Panc1 (cell line): Measurements from ENCODE around the gene PSMF1. TPM values are rescaled to one million over a fixed set of nuclear protein-coding genes. Genes with fewer than 3 reads are reported as not detected.

ENCODE experiments used
- ATAC-seq: fragments of 200-7000 bp; cut with Tn5 transposase; 2 replicates; pipeline ENCODE4 v1.9.1; 2020; ENCODE audit warnings: mild to moderate bottlenecking, moderate library complexity
- BruUV-seq: library from RNA; stranded (reverse); fragments of 400-500 nt; replicated peaks from 2 replicates; lab custom pipeline; 2021; lab: Mats Ljungman, UMichigan
- CTCF ChIA-PET: fragments of 300-600 bp; sonication (Branson Sonifier 250); formaldehyde crosslinking; loops from one replicate; lab custom pipeline; 2022; ENCODE audit warnings: antibody characterized with exemption; lab: Charles Lee
- POLR2A ChIA-PET: fragments of 300-600 bp; sonication (Branson Sonifier 250); formaldehyde crosslinking; loops from one replicate; lab custom pipeline; 2022; ENCODE audit warnings: antibody characterized with exemption; lab: Charles Lee
- DNase-seq: peaks from one replicate; pipeline ENCODE4 v3.0.0-alpha.2; 2010; ENCODE audit warnings: low read depth, low spot score
- H3K27ac ChIP-seq: 2 replicates; pipeline ENCODE4 v1.5.1; 2011; ENCODE audit warnings: mild to moderate bottlenecking, low read length, inconsistent platforms
- H3K27me3 ChIP-seq: fragments of 200-500 bp; sonication (Bioruptor generic); 2 replicates; pipeline ENCODE4 v1.6.0; 2014; ENCODE audit warnings: low read length, inconsistent platforms; ENCODE audit not compliant: control insufficient read depth, insufficient read depth
- H3K36me3 ChIP-seq: fragments of 200-500 bp; sonication (Bioruptor generic); 2 replicates; pipeline ENCODE4 v1.5.1; 2014; ENCODE audit warnings: inconsistent platforms, mild to moderate bottlenecking, low read length, moderate library complexity; ENCODE audit not compliant: control insufficient read depth, insufficient read depth
- H3K4me1 ChIP-seq: 2 replicates; pipeline ENCODE4 v1.5.1; 2011; ENCODE audit warnings: inconsistent platforms, mild to moderate bottlenecking, low read length, moderate library complexity; ENCODE audit not compliant: control insufficient read depth, insufficient read depth
- H3K4me3 ChIP-seq, 2 experiments: 2 replicates each; pipeline ENCODE4 v1.5.1; 2011 to 2012; ENCODE audit warnings: low read depth in 2 of 2, low read length in 2 of 2, mild to moderate bottlenecking in 2 of 2, inconsistent platforms in 1 of 2, moderate library complexity in 1 of 2
- H3K9me3 ChIP-seq: fragments of 200-500 bp; sonication (Bioruptor generic); 2 replicates; pipeline ENCODE4 v1.5.1; 2014; ENCODE audit warnings: low read depth, mild to moderate bottlenecking, inconsistent platforms, low read length, moderate library complexity; ENCODE audit not compliant: control insufficient read depth, insufficient read depth
- CTCF ChIP-seq: fragments of 450-650 bp; IDR thresholded peaks from 2 replicates; pipeline ENCODE4 v1.5.1; 2017; ENCODE audit warnings: mild to moderate bottlenecking
- POLR2AphosphoS5 ChIP-seq: IDR thresholded peaks from 2 replicates; pipeline ENCODE4 v1.6.1; 2012; ENCODE audit warnings: mild to moderate bottlenecking, low read depth, low read length, moderate library complexity
- REST ChIP-seq, 2 experiments: IDR thresholded peaks; 2 replicates each; pipeline ENCODE4 v1.6.1; 2011 to 2012; ENCODE audit warnings: low read depth in 2 of 2, control low read depth in 1 of 2, low read length in 1 of 2, mild to moderate bottlenecking in 1 of 2, moderate library complexity in 1 of 2; ENCODE audit not compliant: insufficient read depth in 1 of 2
- SIN3A ChIP-seq: IDR thresholded peaks from 2 replicates; pipeline ENCODE4 v1.6.1; 2012; ENCODE audit warnings: low read depth, mild to moderate bottlenecking, low read length, moderate library complexity, borderline replicate concordance; ENCODE audit not compliant: insufficient read depth
- TCF7L2 ChIP-seq: IDR thresholded peaks from 2 replicates; pipeline ENCODE4 v1.6.1; 2011; ENCODE audit warnings: mild to moderate bottlenecking, low read depth, low read length, inconsistent platforms
- in situ Hi-C: cut with HindIII; loops from 2 replicates; pipeline ENCODE4 v1.10.0; 2016; ENCODE audit warnings: low sequenced_read_pairs, low pct_unique_long_range_greater_than_20kb
- intact Hi-C: fragments of 100-400 bp; cut with micrococcal nuclease; formaldehyde crosslinking; loops from one replicate; pipeline ENCODE4 v1.10.0; 2022; ENCODE audit not compliant: unreplicated experiment
- total RNA-seq: library from RNA; stranded (reverse); gene quantifications from one replicate; pipeline ENCODE4 v1.2.1, GENCODE V29; 2021; ENCODE audit not compliant: unreplicated experiment

Gene PSMF1
- total RNA-seq, 1 experiment from 2014 or later, result 161 TPM

- in situ Hi-C loops, result no loop called here
- CTCF ChIA-PET, result no interaction called here
- DNase-seq, result no peak
These were observed 97.2 kb downstream of the PSMF1 start for GRCh38 chr20:1215386-1216170.

More at GRCh38 chr20:1215386-1216170, 97.2 kb downstream of the PSMF1 start:
- POLR2A ChIA-PET, result no interaction called here
- ATAC-seq, result no peak
- TF ChIP-seq REST (IDR thresholded peaks at IDR 0.05; ENCODE audit: insufficient read depth in 1 of 2, low read depth in 2 of 2, low read length in 1 of 2) (no peak), POLR2AphosphoS5 (no peak), SIN3A (no peak), TCF7L2 (no peak), CTCF (no peak)
- H3K4me3 ChIP-seq, result no peak overlapping the region
- H3K4me1 ChIP-seq, result 0 out of 2 replicates have a peak, but pooled peaks cover 2% of the 10 kb centered on the region
- no peaks in the 10 kb centered on the region for H3K9me3 ChIP-seq
- no TSS peak for BruUV-seq
- no peak overlapping the region for H3K27ac ChIP-seq
- peaks cover 13% of the 10 kb centered on the region for H3K27me3 ChIP-seq
- no peaks in the 10 kb centered on the region for H3K36me3 ChIP-seq
- intact Hi-C loops, result loop anchor here (10.0 kb wide), 2 partner anchors 259 to 401 kb away; no protein-coding TSS in a partner anchor
